PC-9 (cell line): Measurements from ENCODE around the gene TMEM161B. TPM values are rescaled to one million over a fixed set of nuclear protein-coding genes. Genes with fewer than 3 reads are reported as not detected.

Experiments used
- BruUV-seq: library from RNA; stranded (reverse); fragments of 400-500 nt; replicated peaks from 2 replicates; lab custom pipeline; 2021; lab: Mats Ljungman, UMichigan
- CTCF ChIA-PET: fragments of 300-600 bp; sonication (Branson Sonifier 250); formaldehyde crosslinking; loops from one replicate; lab custom pipeline; 2022; ENCODE audit warnings: antibody characterized with exemption; lab: Charles Lee
- POLR2A ChIA-PET: fragments of 300-600 bp; sonication (Branson Sonifier 250); formaldehyde crosslinking; loops from one replicate; lab custom pipeline; 2022; ENCODE audit warnings: antibody characterized with exemption; ENCODE audit not compliant: unreplicated experiment; lab: Charles Lee
- DNase-seq, 2 experiments: peaks; one replicate each; pipeline versions ENCODE4 v3.0.0 to v3.0.0-alpha.2; 2015 to 2022; ENCODE audit warnings: mixed read lengths in 1 of 2
- H2AFZ ChIP-seq: fragments of 200-600 bp; sonication (generic); 2 replicates; pipeline ENCODE4 v1.8.1; 2017; ENCODE audit warnings: antibody characterized with exemption
- H3F3A ChIP-seq: fragments of 200-600 bp; sonication (generic); 2 replicates; pipeline ENCODE4 v1.8.1; 2017; ENCODE audit warnings: antibody characterized with exemption, mild to moderate bottlenecking, low read depth; ENCODE audit not compliant: insufficient read depth
- H3K27ac ChIP-seq: fragments of 200-600 bp; sonication (generic); 2 replicates; pipeline ENCODE4 v1.6.1; 2016; ENCODE audit warnings: mixed run types
- H3K27me3 ChIP-seq: fragments of 200-600 bp; sonication (generic); 2 replicates; pipeline ENCODE4 v1.6.1; 2016; ENCODE audit warnings: low read depth, mixed run types; ENCODE audit not compliant: insufficient read depth
- H3K36me3 ChIP-seq: fragments of 200-600 bp; sonication (generic); 2 replicates; pipeline ENCODE4 v1.6.1; 2016; ENCODE audit warnings: low read depth, mixed run types
- H3K4me1 ChIP-seq: fragments of 200-600 bp; sonication (generic); replicated peaks from 2 replicates; pipeline ENCODE4 v1.6.1; 2016; ENCODE audit warnings: mixed run types; ENCODE audit not compliant: insufficient read depth
- H3K4me2 ChIP-seq: fragments of 200-600 bp; sonication (generic); 2 replicates; pipeline ENCODE4 v1.6.1; 2017; ENCODE audit warnings: mixed run types
- H3K4me3 ChIP-seq: fragments of 200-600 bp; sonication (generic); 2 replicates; pipeline ENCODE4 v1.6.1; 2016; ENCODE audit warnings: mixed run types
- H3K79me2 ChIP-seq: fragments of 200-600 bp; sonication (generic); 2 replicates; pipeline ENCODE4 v1.6.1; 2017; ENCODE audit warnings: low read depth, mixed run types
- H3K9me2 ChIP-seq: fragments of 200-600 bp; sonication (generic); 2 replicates; pipeline ENCODE4 v1.8.1; 2017; ENCODE audit warnings: mild to moderate bottlenecking; ENCODE audit not compliant: insufficient read depth
- H3K9me3 ChIP-seq: fragments of 200-600 bp; sonication (generic); 2 replicates; pipeline ENCODE4 v1.8.1; 2016; ENCODE audit warnings: low read depth; ENCODE audit not compliant: insufficient read depth
- H4K20me1 ChIP-seq: fragments of 200-600 bp; sonication (generic); 2 replicates; pipeline ENCODE4 v1.8.1; 2017; ENCODE audit not compliant: insufficient read depth
- CTCF ChIP-seq: fragments of 200-600 bp; sonication (generic); conservative IDR thresholded peaks from 2 replicates; pipeline ENCODE4 v1.6.1; 2017; ENCODE audit warnings: mixed run types, antibody characterized with exemption, mild to moderate bottlenecking, moderate library complexity
- EZH2 ChIP-seq: fragments of 200-600 bp; sonication (generic); IDR thresholded peaks from 2 replicates; pipeline ENCODE4 v1.8.0; 2017; ENCODE audit warnings: antibody characterized with exemption, low read depth
- intact Hi-C: fragments of 100-400 bp; cut with micrococcal nuclease; formaldehyde crosslinking; loops from one replicate; pipeline ENCODE4 v1.10.0; 2022; ENCODE audit not compliant: unreplicated experiment
- total RNA-seq: library from RNA; stranded (reverse); gene quantifications from 2 replicates; pipeline ENCODE4 v1.2.3, GENCODE V29; 2021

Gene TMEM161B
- total RNA-seq, 1 experiment from 2014 or later, result 24.8 TPM

GRCh38 chr5:88235346-88235745 lies 33.3 kb downstream of the TMEM161B start:
- Histone ChIP-seq H3K9me3 (no peaks in the 10 kb centered on the region), H3K27me3 (no peaks in the 10 kb centered on the region), H3K79me2 (peaks cover 15% of the 10 kb centered on the region; the same call in 1 of the 2 replicates), H3K36me3 (no peaks in the 10 kb centered on the region), H3F3A (no peaks in the 10 kb centered on the region), H3K4me1 (no peaks in the 10 kb centered on the region), H3K27ac (no peak overlapping the region), H3K4me2 (no peak overlapping the region), H3K4me3 (no peak overlapping the region), H3K9me2 (no peaks in the 10 kb centered on the region), H2AFZ (no peak overlapping the region), H4K20me1 (no peaks in the 10 kb centered on the region)
- DNase-seq, result no peak
- intact Hi-C loops, result no loop called here
- CTCF ChIA-PET, result no interaction called here
- TF ChIP-seq EZH2 (no peak), CTCF (no peak)
- POLR2A ChIA-PET, result no interaction called here
- no TSS peak for BruUV-seq

- BruUV-seq, result no TSS peak
- DNase-seq, result no peak
- Histone ChIP-seq H3K4me2 (no peak overlapping the region), H3K36me3 (no peaks in the 10 kb centered on the region; the same call in 1 of the 2 replicates), H2AFZ (no peak overlapping the region), H3K4me3 (no peak overlapping the region), H4K20me1 (no peaks in the 10 kb centered on the region; the same call in 1 of the 2 replicates), H3K9me2 (no peaks in the 10 kb centered on the region), H3K27ac (no peak overlapping the region), H3K27me3 (no peaks in the 10 kb centered on the region), H3F3A (no peaks in the 10 kb centered on the region), H3K79me2 (peaks cover 3% of the 10 kb centered on the region; the same call in 1 of the 2 replicates), H3K9me3 (no peaks in the 10 kb centered on the region), H3K4me1 (no peaks in the 10 kb centered on the region)
- POLR2A ChIA-PET, result interaction anchor here (0.6 kb wide), 1 partner anchor 430 kb away, joined by 7 read pairs; no protein-coding TSS in a partner anchor
- TF ChIP-seq CTCF, result no peak
- no peak for TF ChIP-seq EZH2
- CTCF ChIA-PET, result no interaction called here
- intact Hi-C loops, result no loop called here
Measured at GRCh38 chr5:88230546-88231066, 38.0 kb downstream of the TMEM161B start.

- H3K27me3 ChIP-seq, result no peaks in the 10 kb centered on the region
- H4K20me1 ChIP-seq, result no peaks in the 10 kb centered on the region; the same call in 1 of the 2 replicates
- H3K4me1 ChIP-seq, result no peaks in the 10 kb centered on the region
- H2AFZ ChIP-seq, result no peak overlapping the region
- TF ChIP-seq CTCF (no peak), EZH2 (no peak)
- POLR2A ChIA-PET, result interaction anchor here (0.9 kb wide), 1 partner anchor 447 kb away, joined by 6 read pairs; no protein-coding TSS in a partner anchor
- CTCF ChIA-PET, result no interaction called here
- no peaks in the 10 kb centered on the region for H3K9me3 ChIP-seq
- no peaks in the 10 kb centered on the region; the same call in 1 of the 2 replicates for H3K36me3 ChIP-seq
- no peaks in the 10 kb centered on the region for H3K9me2 ChIP-seq
- no peaks in the 10 kb centered on the region for H3F3A ChIP-seq
- intact Hi-C loops, result loop anchor here (2.0 kb wide), 1 partner anchor 70 kb away; no protein-coding TSS in a partner anchor
- BruUV-seq, result no TSS peak
- peaks cover 3% of the 10 kb centered on the region; the same call in 1 of the 2 replicates for H3K79me2 ChIP-seq
- no peak overlapping the region for H3K4me2 ChIP-seq
- H3K27ac ChIP-seq, result no peak overlapping the region
- no peak for DNase-seq
- no peak overlapping the region for H3K4me3 ChIP-seq
Measured at GRCh38 chr5:88226881-88227450, 41.7 kb downstream of the TMEM161B start.
